Stimulated activated CD4-positive, alpha-beta T cell treated with anti-CD3 and anti-CD28 coated beads, Interleukin-12 subunit alpha, Interleukin-12 subunit beta, amount 100 ng/mL, for 4 hours (primary cell): Measurements from ENCODE around the gene PHF2.
"Not testable (repeated sequence)": the region's sequence is repeated elsewhere in the genome, so short reads cannot be mapped to it uniquely, and the experiment has no call there.

Experiments used
- DNase-seq: peaks from one replicate; pipeline ENCODE4 v3.0.0-alpha.2; 2020

PHF2 gene

GRCh38 chr9:93655621-93656425 is 79.4 kb downstream of the PHF2 start:
- DNase-seq, result no peak

- no peak for DNase-seq
Measured at GRCh38 chr9:93656426-93657239, 80.2 kb downstream of the PHF2 start.

- no peak for DNase-seq
Measured at GRCh38 chr9:93657331-93658111, 81.1 kb downstream of the PHF2 start.

GRCh38 chr9:93658184-93658925 is 82.0 kb downstream of the PHF2 start:
- no peak for DNase-seq

- DNase-seq, result no peak
Measured at GRCh38 chr9:93659044-93659836, 82.9 kb downstream of the PHF2 start.

GRCh38 chr9:93659837-93660177 is 83.4 kb downstream of the PHF2 start:
- DNase-seq, result no peak

- DNase-seq, result no peak
Measured at GRCh38 chr9:93660352-93661046, 84.1 kb downstream of the PHF2 start.

- no peak for DNase-seq
Measured at GRCh38 chr9:93661591-93661990, 85.2 kb downstream of the PHF2 start.

- no peak for DNase-seq
Measured at GRCh38 chr9:93662016-93662638, 85.7 kb downstream of the PHF2 start.

- DNase-seq, result no peak
Measured at GRCh38 chr9:93662952-93663572, 86.7 kb downstream of the PHF2 start.

GRCh38 chr9:93663877-93664548 is 87.6 kb downstream of the PHF2 start:
- DNase-seq, result no peak

GRCh38 chr9:93664549-93665120 is 88.3 kb downstream of the PHF2 start:
- DNase-seq, result no peak

GRCh38 chr9:93665128-93665636 is 88.8 kb downstream of the PHF2 start:
- DNase-seq, result no peak

- DNase-seq, result no peak
Measured at GRCh38 chr9:93665637-93666438, 89.5 kb downstream of the PHF2 start.

GRCh38 chr9:93666439-93666784 is 90.0 kb downstream of the PHF2 start:
- DNase-seq, result not testable (repeated sequence)

GRCh38 chr9:93667006-93667405 is 90.6 kb downstream of the PHF2 start:
- DNase-seq, result no peak

GRCh38 chr9:93667627-93668026 is 91.2 kb downstream of the PHF2 start:
- DNase-seq, result no peak

- DNase-seq, result no peak
Measured at GRCh38 chr9:93668261-93668871, 92.0 kb downstream of the PHF2 start.
